AG20443 (cell line): ENCODE results near the gene PRUNE2.
"Not testable (repeated sequence)": the region's sequence is repeated elsewhere in the genome, so short reads cannot be mapped to it uniquely, and the experiment has no call there.

ENCODE experiments used
- DNase-seq: peaks from one replicate; pipeline ENCODE4 v3.0.0; 2012; ENCODE audit warnings: low spot score, mixed read lengths

PRUNE2 gene

GRCh38 chr9:76692458-76693129 is 213.3 kb downstream of the PRUNE2 start:
- no peak for DNase-seq

DNA sequence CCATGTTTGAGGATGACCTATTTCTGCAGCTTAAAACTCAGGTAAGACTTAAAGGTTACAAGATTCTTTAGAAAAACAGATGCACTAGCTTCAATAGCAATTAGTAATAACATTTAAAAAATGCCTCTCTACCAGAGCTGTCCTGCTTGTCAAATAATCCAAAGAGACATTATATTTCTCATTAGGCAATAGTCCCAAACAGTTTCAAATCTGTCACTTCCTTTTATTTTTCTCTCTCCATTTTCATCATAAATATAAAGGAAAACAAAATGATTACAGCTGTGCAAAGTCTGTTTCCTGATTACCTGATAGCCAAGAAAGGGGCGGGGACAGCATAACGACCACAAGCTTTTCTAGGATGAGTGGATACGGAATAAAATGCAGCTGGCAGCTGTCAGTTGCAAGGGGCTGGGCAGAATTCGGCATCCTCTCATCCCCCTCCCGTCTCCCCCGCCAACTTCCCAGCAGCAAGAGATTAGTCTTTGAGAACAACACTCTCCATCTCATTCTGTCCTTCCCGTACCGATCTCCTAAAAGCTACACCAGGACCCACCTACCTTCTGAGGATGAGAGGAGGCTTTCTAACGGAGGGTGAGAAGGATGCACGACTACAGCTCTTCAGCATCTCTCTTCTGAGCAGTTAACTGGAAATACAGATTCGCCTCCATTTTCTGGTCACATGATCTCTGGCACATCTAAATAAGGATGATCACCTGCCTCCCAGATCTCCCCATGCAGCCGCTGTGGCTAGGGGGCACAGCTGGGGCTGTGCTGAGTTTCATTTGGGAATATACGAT is 214.2 kb downstream of the PRUNE2 start:
- no peak for DNase-seq

DNA sequence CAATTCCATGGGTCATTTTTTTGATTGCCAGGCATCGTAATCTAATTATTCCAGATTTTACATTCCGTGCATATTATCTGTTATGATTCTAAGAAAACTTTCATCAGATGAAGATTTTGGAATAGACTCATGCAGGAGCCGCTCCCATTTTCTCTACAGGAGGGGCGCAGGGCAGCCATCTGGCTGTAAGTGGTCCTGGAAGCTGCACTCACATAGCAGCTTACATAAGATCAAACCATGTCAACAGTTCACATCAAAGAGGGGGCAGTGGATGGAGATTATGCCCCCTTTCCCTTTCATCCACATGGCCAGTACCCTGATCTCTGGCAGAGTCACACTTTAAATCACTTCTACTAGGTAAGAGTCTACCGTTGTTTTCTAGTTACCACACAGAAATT is 214.9 kb downstream of the PRUNE2 start:
- DNase-seq: no peak

DNA sequence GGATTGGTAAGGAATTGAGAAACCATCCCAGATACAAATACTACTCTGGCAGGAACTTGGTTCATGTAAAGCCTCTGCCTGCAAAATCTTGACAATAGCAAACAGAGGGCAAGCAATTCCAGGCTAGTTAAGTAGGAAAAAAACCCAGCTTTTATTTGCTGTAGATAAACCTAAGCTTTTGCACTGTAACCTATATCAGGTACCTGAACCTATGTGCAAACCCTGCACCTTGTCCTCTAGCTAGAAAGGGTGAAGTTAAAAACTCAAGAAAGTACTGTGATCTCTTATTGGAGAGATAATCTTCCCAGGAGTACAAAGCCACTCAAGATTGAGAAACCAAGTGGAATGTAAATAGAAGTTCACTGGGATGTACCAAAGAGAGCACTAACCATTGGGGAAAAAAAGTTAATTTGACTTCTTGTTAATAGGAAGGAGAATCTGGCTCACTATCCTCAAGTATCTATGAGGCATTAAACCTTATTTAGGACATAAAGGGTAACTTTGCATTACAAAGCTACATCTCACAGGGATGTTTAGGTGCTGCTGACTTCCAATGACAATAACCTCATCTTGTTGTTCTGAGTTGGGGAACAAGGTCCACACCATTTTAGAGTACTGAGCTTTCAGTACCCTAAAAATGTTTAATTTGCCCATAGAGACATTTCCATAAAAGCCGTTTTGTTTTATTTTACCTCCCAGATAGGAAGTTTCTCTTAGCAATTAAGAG is 215.5 kb downstream of the PRUNE2 start:
- DNase-seq: no peak

DNA sequence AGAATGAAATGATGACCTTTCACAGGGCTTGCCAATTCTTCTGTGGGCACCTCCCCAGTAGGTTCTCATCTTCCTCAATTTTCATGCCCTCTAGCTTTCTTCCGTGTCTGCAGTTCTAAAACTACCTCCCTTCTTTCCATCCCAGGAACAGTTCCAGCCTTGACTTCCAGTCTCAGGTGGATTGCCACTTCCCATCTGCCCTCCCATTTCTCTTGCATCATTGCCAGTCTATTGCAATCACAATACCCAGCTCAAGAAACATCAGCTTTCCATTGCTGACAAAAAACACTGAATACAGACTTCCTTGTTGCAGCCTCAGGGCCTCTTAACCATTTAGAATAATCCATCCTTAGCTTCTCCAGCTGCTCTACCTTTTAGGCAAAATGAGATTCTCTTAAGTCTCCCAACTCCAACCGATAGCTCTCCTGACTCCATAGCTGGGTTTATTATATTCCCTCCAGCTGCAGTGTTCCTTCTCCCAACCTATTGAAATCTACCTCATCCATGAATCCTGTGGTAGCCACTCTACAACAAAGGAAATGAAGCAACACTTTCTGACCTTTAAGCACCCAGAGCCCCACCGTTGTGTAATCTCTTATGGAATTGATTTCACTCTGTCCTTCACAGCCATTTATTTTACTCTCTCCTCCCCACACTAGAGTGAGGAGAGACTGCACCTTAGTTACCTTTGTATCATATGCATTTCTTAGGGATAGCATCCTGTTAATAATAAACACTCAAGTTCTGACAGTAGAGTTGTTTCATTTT is 217.3 kb downstream of the PRUNE2 start:
- DNase-seq: no peak

- peak; percentile 85 for DNase-seq
Measured at GRCh38 chr9:76687861-76688391, 218.0 kb downstream of the PRUNE2 start.

DNA sequence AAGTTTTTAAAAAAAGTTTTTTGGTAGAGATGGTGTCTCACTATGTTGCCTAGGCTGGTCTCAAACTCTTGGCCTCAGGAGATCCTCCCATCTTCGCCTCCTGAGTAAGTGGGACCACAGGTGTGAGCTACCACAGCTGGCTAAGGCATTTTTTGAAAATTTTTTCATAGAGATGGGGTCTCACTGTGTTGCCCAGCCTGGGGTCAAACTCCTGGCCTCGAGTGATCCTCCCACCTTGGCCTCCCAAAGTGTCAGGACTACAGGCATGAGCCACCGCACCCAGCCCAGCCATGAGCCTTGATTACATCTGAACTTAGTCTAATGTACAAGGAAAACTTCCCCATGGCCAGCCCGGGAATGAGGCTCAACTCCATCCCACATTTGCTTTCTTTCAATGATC is 219.2 kb downstream of the PRUNE2 start:
- no peak for DNase-seq

- no peak for DNase-seq
Measured at GRCh38 chr9:76684213-76684612, 221.7 kb downstream of the PRUNE2 start.

GRCh38 chr9:76681556-76681955 is 224.4 kb downstream of the PRUNE2 start:
- no peak for DNase-seq

GRCh38 chr9:76680716-76681425 is 225.0 kb downstream of the PRUNE2 start:
- no peak for DNase-seq

- no peak for DNase-seq
Measured at GRCh38 chr9:76677481-76678055, 228.3 kb downstream of the PRUNE2 start.

DNA sequence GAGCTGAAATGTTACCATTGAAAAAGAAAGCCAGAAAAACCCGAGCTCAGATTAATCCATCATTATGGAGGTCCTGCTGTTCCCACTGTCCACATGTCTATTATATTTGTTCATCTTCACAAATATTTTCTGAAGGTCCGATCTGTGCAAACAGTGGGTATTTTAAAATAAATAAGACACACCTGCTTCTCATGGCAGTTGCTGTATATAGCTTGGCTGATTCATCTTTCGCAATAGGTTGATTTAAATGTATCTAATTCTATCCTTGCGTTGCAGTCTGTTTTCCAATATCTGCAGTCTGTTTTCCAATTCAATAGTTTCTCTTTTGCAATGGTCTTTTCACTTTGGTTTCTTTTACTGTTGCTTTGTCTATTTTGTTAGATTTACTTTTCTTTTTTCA is 229.1 kb downstream of the PRUNE2 start:
- DNase-seq: no peak

- peak; percentile 62 for DNase-seq
Measured at GRCh38 chr9:76667521-76667957, 238.4 kb downstream of the PRUNE2 start.

DNA sequence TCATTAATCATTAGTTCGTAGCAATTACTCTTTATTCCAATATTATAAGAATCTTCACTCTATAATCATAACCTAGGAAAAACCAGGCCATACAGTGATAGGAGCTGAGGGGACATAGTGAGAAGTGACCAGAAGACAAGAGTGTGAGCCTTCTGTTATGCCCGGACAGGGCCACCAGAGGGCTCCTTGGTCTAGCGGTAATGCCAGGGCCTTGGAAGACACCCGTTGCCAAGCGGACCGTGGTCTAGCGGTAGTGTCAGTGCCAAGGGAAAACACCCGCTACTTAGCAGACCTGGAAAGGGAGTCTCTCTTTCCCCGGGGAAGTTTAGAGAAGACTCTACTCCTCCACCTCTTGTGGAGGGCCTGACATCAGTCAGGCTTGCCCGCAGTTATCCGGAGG is 239.9 kb downstream of the PRUNE2 start:
- not testable (repeated sequence) for DNase-seq

DNA sequence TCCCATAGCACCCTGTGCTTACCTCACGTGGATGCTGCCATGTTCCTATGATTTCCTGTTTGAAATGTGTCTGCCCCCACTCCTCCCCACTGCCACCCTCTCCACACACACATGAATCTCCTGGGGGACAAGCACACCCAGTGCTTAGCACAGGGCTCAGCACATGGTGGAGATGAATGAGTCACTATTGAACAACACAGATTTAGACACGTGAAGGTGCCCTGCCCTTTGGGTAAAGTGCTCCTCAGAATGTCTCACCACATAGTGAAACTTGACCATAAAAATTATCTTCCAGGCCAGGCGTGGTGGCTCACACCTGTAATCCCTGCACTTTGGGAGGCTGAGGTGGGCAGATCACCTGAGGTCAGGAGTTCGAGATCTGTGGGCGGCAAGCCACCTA is 240.5 kb downstream of the PRUNE2 start:
- no peak for DNase-seq

GRCh38 chr9:76664120-76664519 is 241.8 kb downstream of the PRUNE2 start:
- no peak for DNase-seq

DNA sequence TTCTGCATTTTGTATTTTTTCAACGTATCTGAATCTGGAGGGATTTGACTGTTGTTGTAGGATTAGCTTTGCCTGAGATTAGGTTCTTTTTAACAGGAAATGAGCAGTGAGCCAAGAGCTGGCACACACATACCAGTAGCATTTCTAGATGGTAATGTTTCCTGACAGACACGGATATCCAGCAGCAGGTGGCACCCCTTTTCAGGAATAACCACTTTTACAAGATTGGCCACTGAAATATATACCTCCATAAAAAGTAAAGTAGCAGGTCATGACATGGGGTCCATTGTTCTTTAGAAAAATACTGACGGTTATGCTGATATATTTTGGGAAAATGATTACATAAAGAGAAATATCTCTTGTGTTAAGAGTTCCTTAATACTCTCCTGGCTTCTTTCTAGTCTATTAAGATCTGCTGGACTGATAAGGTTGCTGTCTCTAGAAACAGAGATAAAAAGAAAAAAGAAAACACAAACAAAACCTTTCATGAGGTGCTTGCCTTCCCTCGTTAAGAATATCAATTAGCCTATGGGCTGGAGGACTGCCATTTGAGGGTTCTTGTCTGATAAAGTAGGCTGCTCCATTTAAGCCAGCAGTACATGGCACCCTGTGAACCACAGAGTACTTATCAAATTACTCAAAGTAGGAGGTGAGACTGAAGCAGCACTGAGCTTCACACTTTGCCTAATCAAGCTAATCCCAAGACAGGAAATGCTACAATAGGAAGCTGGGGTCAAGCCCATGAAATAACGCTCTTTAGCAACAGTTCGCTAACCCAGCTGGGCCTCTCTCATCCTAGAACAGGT is 243.2 kb downstream of the PRUNE2 start:
- no peak for DNase-seq

DNA sequence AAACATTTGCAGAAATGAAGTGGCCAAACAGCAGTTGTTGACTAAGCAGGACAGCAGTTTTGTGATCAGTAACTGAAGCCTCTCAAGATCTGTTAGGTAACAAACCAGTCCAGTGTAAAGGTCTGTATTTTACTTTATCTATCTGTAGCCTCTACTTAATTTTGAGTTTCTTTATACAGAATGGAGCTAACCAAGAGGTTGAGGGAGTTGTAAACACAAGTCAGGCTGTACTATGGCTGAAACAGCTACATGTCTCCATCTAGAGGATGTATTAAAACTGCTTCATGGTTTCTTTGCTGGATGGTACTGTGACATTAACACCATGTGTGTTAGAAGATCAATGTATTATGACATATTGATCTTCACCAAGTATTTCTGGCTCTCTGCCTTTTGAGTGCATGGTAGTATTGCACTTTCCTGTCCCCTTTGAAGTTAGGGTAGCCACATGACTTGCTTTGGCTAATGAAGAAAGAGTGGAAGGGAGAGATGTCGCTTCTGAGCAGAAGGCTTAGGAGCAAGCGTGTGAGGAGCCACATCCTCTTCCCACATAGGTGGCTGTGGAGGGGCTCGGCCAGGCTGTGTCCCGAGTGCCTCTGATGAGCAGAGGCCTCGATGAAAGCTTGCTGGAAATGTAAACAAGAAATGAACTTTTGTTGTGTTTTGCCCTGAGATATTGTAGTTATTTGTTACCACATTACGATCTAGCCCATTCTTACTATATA is 247.2 kb downstream of the PRUNE2 start:
- peak; percentile 73 for DNase-seq

DNA sequence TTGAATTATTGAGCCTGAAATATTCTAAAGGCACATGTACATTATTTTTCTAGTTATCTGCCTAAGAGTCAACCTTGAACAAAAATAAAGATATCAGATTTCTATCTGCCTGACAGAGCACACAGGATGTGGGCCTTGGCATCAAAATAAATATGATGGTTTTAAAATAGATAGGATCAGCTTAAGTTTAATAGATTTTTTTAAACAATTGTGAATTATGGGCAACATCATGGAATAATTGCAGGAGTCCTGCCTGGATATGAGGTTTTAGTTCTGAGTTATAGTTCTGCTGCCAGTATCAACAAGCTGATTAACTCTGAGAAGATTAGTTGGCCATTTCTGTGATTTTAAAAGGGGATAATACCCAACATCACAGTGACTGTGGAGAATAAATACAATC is 248.6 kb downstream of the PRUNE2 start:
- DNase-seq: no peak
